Measurements from ENCODE around the gene SORL1. TPM values are rescaled to one million over a fixed set of nuclear protein-coding genes. Genes with fewer than 3 reads are reported as not detected.
"Not testable (repeated sequence)": the region's sequence is repeated elsewhere in the genome, so short reads cannot be mapped to it uniquely, and the experiment has no call there.

Gene SORL1
- total and polyA plus RNA-seq, 4 donors: 21.4 to 80.6 (median 29.3) TPM

GRCh38 chr11:121563900-121564822 lies 112.0 kb downstream of the SORL1 start:
- Histone ChIP-seq H3K36me3 (ENCODE audit: control insufficient read depth, insufficient read depth, low read length) (peaks cover 12% of the 10 kb centered on the region), H3K9me3 (ENCODE audit: control insufficient read depth, insufficient read depth, low read length) (no peaks in the 10 kb centered on the region), H3K27ac (ENCODE audit: low read depth, low read length) (no peak overlapping the region), H3K4me1 (ENCODE audit: control insufficient read depth, insufficient read depth, low read length) (peaks cover 8% of the 10 kb centered on the region), H3K4me3 (ENCODE audit: low read depth, low read length) (no peak overlapping the region), H3K27me3 (ENCODE audit: control insufficient read depth, insufficient read depth, low read length) (no peaks in the 10 kb centered on the region)
- DNase-seq (ENCODE audit: low read depth in 4 of 6, low spot score in 6 of 6): no peak
- WGBS (ENCODE audit: insufficient coverage): 83% methylated on average over 3 of the region's 8 CpGs

GRCh38 chr11:121564948-121565684 lies 113.0 kb downstream of the SORL1 start:
- no peak overlapping the region for H3K27ac ChIP-seq (ENCODE audit: low read depth, low read length)
- H3K4me1 ChIP-seq (ENCODE audit: control insufficient read depth, insufficient read depth, low read length): peaks cover 8% of the 10 kb centered on the region
- H3K4me3 ChIP-seq (ENCODE audit: low read depth, low read length): no peak overlapping the region
- H3K9me3 ChIP-seq (ENCODE audit: control insufficient read depth, insufficient read depth, low read length): no peaks in the 10 kb centered on the region
- no peaks in the 10 kb centered on the region for H3K27me3 ChIP-seq (ENCODE audit: control insufficient read depth, insufficient read depth, low read length)
- no CpG with 5 or more reads among the region's 5 CpGs for WGBS (ENCODE audit: insufficient coverage)
- DNase-seq (ENCODE audit: low read depth in 4 of 6, low spot score in 6 of 6): no peak
- H3K36me3 ChIP-seq (ENCODE audit: control insufficient read depth, insufficient read depth, low read length): peaks cover 12% of the 10 kb centered on the region

GRCh38 chr11:121566279-121567168 lies 114.4 kb downstream of the SORL1 start:
- Histone ChIP-seq H3K4me1 (ENCODE audit: control insufficient read depth, insufficient read depth, low read length) (peaks cover 16% of the 10 kb centered on the region), H3K36me3 (ENCODE audit: control insufficient read depth, insufficient read depth, low read length) (peaks cover 12% of the 10 kb centered on the region), H3K27ac (ENCODE audit: low read depth, low read length) (peak overlapping the region; percentile 33), H3K27me3 (ENCODE audit: control insufficient read depth, insufficient read depth, low read length) (no peaks in the 10 kb centered on the region), H3K9me3 (ENCODE audit: control insufficient read depth, insufficient read depth, low read length) (no peaks in the 10 kb centered on the region), H3K4me3 (ENCODE audit: low read depth, low read length) (no peak overlapping the region)
- WGBS (ENCODE audit: insufficient coverage): 73% methylated on average over 8 of the region's 9 CpGs
- peak in 1 of 6 donors; percentile 56 for DNase-seq (ENCODE audit: low read depth in 4 of 6, low spot score in 6 of 6)

GRCh38 chr11:121567995-121568394 lies 115.9 kb downstream of the SORL1 start:
- WGBS (ENCODE audit: insufficient coverage): 70% methylated on average over 3 of the region's 3 CpGs
- H3K27me3 ChIP-seq (ENCODE audit: control insufficient read depth, insufficient read depth, low read length): no peaks in the 10 kb centered on the region
- H3K27ac ChIP-seq (ENCODE audit: low read depth, low read length): no peak overlapping the region
- H3K9me3 ChIP-seq (ENCODE audit: control insufficient read depth, insufficient read depth, low read length): no peaks in the 10 kb centered on the region
- H3K4me3 ChIP-seq (ENCODE audit: low read depth, low read length): no peak overlapping the region
- no peak for DNase-seq (ENCODE audit: low read depth in 4 of 6, low spot score in 6 of 6)
- H3K36me3 ChIP-seq (ENCODE audit: control insufficient read depth, insufficient read depth, low read length): peaks cover 12% of the 10 kb centered on the region
- H3K4me1 ChIP-seq (ENCODE audit: control insufficient read depth, insufficient read depth, low read length): peaks cover 29% of the 10 kb centered on the region

GRCh38 chr11:121569332-121570299 lies 117.5 kb downstream of the SORL1 start:
- 93% methylated on average over 20 of the region's 30 CpGs for WGBS (ENCODE audit: insufficient coverage)
- H3K4me3 ChIP-seq (ENCODE audit: low read depth, low read length); H3K9me3 ChIP-seq (ENCODE audit: control insufficient read depth, insufficient read depth, low read length); H3K27ac ChIP-seq (ENCODE audit: low read depth, low read length); H3K27me3 ChIP-seq (ENCODE audit: control insufficient read depth, insufficient read depth, low read length); DNase-seq (ENCODE audit: low read depth in 4 of 6, low spot score in 6 of 6): not testable (repeated sequence)
- Histone ChIP-seq H3K4me1 (ENCODE audit: control insufficient read depth, insufficient read depth, low read length) (peaks cover 34% of the 10 kb centered on the region), H3K36me3 (ENCODE audit: control insufficient read depth, insufficient read depth, low read length) (peaks cover 12% of the 10 kb centered on the region)

- WGBS (ENCODE audit: insufficient coverage): 80% methylated on average over 2 of the region's 3 CpGs
- Histone ChIP-seq H3K27ac (ENCODE audit: low read depth, low read length) (no peak overlapping the region), H3K36me3 (ENCODE audit: control insufficient read depth, insufficient read depth, low read length) (peaks cover 15% of the 10 kb centered on the region), H3K4me3 (ENCODE audit: low read depth, low read length) (no peak overlapping the region), H3K27me3 (ENCODE audit: control insufficient read depth, insufficient read depth, low read length) (no peaks in the 10 kb centered on the region), H3K9me3 (ENCODE audit: control insufficient read depth, insufficient read depth, low read length) (no peaks in the 10 kb centered on the region), H3K4me1 (ENCODE audit: control insufficient read depth, insufficient read depth, low read length) (peaks cover 37% of the 10 kb centered on the region)
- DNase-seq (ENCODE audit: low read depth in 4 of 6, low spot score in 6 of 6): no peak
Measured at GRCh38 chr11:121570453-121570852, 118.3 kb downstream of the SORL1 start.

GRCh38 chr11:121571506-121571905 lies 119.4 kb downstream of the SORL1 start:
- Histone ChIP-seq H3K4me1 (ENCODE audit: control insufficient read depth, insufficient read depth, low read length) (peaks cover 39% of the 10 kb centered on the region), H3K27ac (ENCODE audit: low read depth, low read length) (peak overlapping the region; percentile 19)

GRCh38 chr11:121572571-121573059 lies 120.5 kb downstream of the SORL1 start:
- H3K27ac ChIP-seq (ENCODE audit: low read depth, low read length): peak overlapping the region; percentile 19
- peak; percentile 60 to 95 (median 74) for DNase-seq (ENCODE audit: low read depth in 4 of 6, low spot score in 6 of 6)
- H3K4me3 ChIP-seq (ENCODE audit: low read depth, low read length): no peak overlapping the region
- H3K4me1 ChIP-seq (ENCODE audit: control insufficient read depth, insufficient read depth, low read length): peaks cover 36% of the 10 kb centered on the region
- H3K27me3 ChIP-seq (ENCODE audit: control insufficient read depth, insufficient read depth, low read length): no peaks in the 10 kb centered on the region
- 17% methylated on average over 9 of the region's 11 CpGs for WGBS (ENCODE audit: insufficient coverage)
- peaks cover 6% of the 10 kb centered on the region for H3K36me3 ChIP-seq (ENCODE audit: control insufficient read depth, insufficient read depth, low read length)
- H3K9me3 ChIP-seq (ENCODE audit: control insufficient read depth, insufficient read depth, low read length): no peaks in the 10 kb centered on the region

More at GRCh38 chr11:121571506-121571905, 119.4 kb downstream of the SORL1 start:
- no peaks in the 10 kb centered on the region for H3K27me3 ChIP-seq (ENCODE audit: control insufficient read depth, insufficient read depth, low read length)
- WGBS (ENCODE audit: insufficient coverage): 0% methylated on average over 2 of the region's 4 CpGs
- no peak overlapping the region for H3K4me3 ChIP-seq (ENCODE audit: low read depth, low read length)
- DNase-seq (ENCODE audit: low read depth in 4 of 6, low spot score in 6 of 6): peak in 2 of 6 donors; percentile 43 to 90
- no peaks in the 10 kb centered on the region for H3K9me3 ChIP-seq (ENCODE audit: control insufficient read depth, insufficient read depth, low read length)
- peaks cover 14% of the 10 kb centered on the region for H3K36me3 ChIP-seq (ENCODE audit: control insufficient read depth, insufficient read depth, low read length)

All from spinal cord (tissue), 10 donors.